ENCODE results near the gene GGNBP2. TPM values are rescaled to one million over a fixed set of nuclear protein-coding genes. Genes with fewer than 3 reads are reported as not detected.

The GGNBP2 gene
- polyA plus RNA-seq, 3 donors: 22.3 to 89.5 (median 31.5) TPM

DNA sequence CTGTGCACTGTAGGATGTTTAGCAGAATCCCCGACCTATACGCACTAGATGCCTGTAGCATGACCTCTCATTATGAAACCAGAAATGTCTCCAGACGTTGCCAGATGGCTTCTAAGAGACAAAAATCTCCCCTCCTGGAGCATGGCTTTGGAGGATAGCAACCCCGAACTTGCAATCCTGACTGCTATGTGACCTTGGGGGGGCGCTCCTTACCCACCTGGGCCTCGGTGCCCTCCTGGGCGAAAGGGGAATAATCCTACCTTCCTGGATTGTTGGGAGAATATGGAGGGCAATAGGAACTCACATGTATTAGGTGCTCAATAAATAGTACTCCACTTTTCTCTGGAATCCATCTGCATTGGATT lies 64.8 kb downstream of the GGNBP2 start:
- DNase-seq: no peak
- peak overlapping the region in 1 of 7 donors; percentile 56 for H3K27ac Mint-ChIP-seq
- Histone ChIP-seq H3K4me1 (ENCODE audit: control insufficient read depth in 1 of 2, insufficient read depth in 2 of 2, low read length in 2 of 2) (peaks cover 10 to 14% of the 10 kb centered on the region in 2 donors), H4K20me1 (ENCODE audit: insufficient read depth, low read length) (no peaks in the 10 kb centered on the region), H3K36me3 (replicated peaks in 1 of 2; ENCODE audit: control insufficient read depth in 1 of 2, insufficient read depth in 2 of 2, low read length in 2 of 2) (peaks cover 0 to 5% of the 10 kb centered on the region in 2 donors), H3K27me3 (ENCODE audit: control insufficient read depth in 2 of 2, insufficient read depth in 2 of 2, low read length in 2 of 2) (no peaks in the 10 kb centered on the region), H3K4me3 (replicated peaks in 1 of 3; ENCODE audit: low read depth in 2 of 3, low read length in 3 of 3) (no peak overlapping the region), H2AFZ (ENCODE audit: insufficient read depth, low read depth, low read length, poor library complexity, severe bottlenecking) (no peak overlapping the region), H3K9me3 (replicated peaks in 1 of 2; ENCODE audit: control insufficient read depth in 1 of 2, insufficient read depth in 1 of 2, low read length in 2 of 2) (no peaks in the 10 kb centered on the region), H3K27ac (ENCODE audit: low read depth in 1 of 2, low read length in 2 of 2) (no peak overlapping the region), H3K9ac (ENCODE audit: insufficient read depth, low read length, poor library complexity, severe bottlenecking) (no peak overlapping the region), H3K4me2 (replicated peaks; ENCODE audit: extremely low read depth, low read length, poor library complexity, severe bottlenecking) (peak overlapping the region; percentile 1), H3K79me2 (ENCODE audit: insufficient read depth, low read length) (no peaks in the 10 kb centered on the region)
- H3K27me3 Mint-ChIP-seq (ENCODE audit: low read depth in 3 of 3): peaks cover 0 to 2% (median 0%) of the 10 kb centered on the region in 3 donors
- TF ChIP-seq, protein P1, sequence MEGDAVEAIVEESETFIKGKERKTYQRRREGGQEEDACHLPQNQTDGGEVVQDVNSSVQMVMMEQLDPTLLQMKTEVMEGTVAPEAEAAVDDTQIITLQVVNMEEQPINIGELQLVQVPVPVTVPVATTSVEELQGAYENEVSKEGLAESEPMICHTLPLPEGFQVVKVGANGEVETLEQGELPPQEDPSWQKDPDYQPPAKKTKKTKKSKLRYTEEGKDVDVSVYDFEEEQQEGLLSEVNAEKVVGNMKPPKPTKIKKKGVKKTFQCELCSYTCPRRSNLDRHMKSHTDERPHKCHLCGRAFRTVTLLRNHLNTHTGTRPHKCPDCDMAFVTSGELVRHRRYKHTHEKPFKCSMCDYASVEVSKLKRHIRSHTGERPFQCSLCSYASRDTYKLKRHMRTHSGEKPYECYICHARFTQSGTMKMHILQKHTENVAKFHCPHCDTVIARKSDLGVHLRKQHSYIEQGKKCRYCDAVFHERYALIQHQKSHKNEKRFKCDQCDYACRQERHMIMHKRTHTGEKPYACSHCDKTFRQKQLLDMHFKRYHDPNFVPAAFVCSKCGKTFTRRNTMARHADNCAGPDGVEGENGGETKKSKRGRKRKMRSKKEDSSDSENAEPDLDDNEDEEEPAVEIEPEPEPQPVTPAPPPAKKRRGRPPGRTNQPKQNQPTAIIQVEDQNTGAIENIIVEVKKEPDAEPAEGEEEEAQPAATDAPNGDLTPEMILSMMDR (IDR thresholded peaks at IDR 0.05): no peak
- intact Hi-C loops (cut with micrococcal nuclease): loop anchor here in 1 of 2 donors (10.0 kb wide), 1 partner anchor 335 kb away; the partner anchor contains the start of gene AATF
- peak overlapping the region in 1 of 2 donors; percentile 5 for H3K4me3 Mint-ChIP-seq
- peaks cover 0 to 1% (median 0%) of the 10 kb centered on the region in 7 donors for H3K9me3 Mint-ChIP-seq
- H3K36me3 Mint-ChIP-seq: peaks cover 10 to 14% of the 10 kb centered on the region in 2 donors
- WGBS (ENCODE audit: insufficient coverage): 80% methylated on average over 1 of the region's 7 CpGs
- H3K4me1 Mint-ChIP-seq: peaks cover 26% of the 10 kb centered on the region

DNA sequence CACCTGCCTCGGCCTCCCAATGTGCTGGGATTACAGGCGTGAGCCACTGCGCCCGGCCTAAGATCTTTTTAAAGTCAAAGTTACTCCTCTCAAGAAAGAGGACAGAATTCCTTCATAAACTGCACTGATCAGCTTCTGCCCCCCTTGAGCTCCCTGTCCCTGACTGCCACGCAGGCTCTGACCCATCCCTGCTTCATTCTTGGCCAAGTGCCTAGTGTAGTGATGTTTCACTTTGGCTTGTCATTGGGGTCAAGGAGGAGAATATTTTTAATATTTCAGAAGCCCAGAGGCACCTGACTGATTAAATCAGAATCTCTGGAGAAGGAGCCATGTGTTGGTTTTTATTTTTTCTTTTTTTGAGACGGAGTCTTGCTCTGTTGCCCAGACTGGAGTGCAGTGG lies 65.8 kb downstream of the GGNBP2 start:
- Histone ChIP-seq H4K20me1 (ENCODE audit: insufficient read depth, low read length) (no peaks in the 10 kb centered on the region), H3K4me2 (replicated peaks; ENCODE audit: extremely low read depth, low read length, poor library complexity, severe bottlenecking) (no peak overlapping the region), H2AFZ (ENCODE audit: insufficient read depth, low read depth, low read length, poor library complexity, severe bottlenecking) (no peak overlapping the region), H3K27ac (ENCODE audit: low read depth in 1 of 2, low read length in 2 of 2) (no peak overlapping the region), H3K4me3 (replicated peaks in 1 of 3; ENCODE audit: low read depth in 2 of 3, low read length in 3 of 3) (no peak overlapping the region), H3K79me2 (ENCODE audit: insufficient read depth, low read length) (no peaks in the 10 kb centered on the region), H3K9ac (ENCODE audit: insufficient read depth, low read length, poor library complexity, severe bottlenecking) (no peak overlapping the region), H3K36me3 (replicated peaks in 1 of 2; ENCODE audit: control insufficient read depth in 1 of 2, insufficient read depth in 2 of 2, low read length in 2 of 2) (peaks cover 0 to 5% of the 10 kb centered on the region in 2 donors), H3K4me1 (ENCODE audit: control insufficient read depth in 1 of 2, insufficient read depth in 2 of 2, low read length in 2 of 2) (peaks cover 10 to 14% of the 10 kb centered on the region in 2 donors), H3K9me3 (replicated peaks in 1 of 2; ENCODE audit: control insufficient read depth in 1 of 2, insufficient read depth in 1 of 2, low read length in 2 of 2) (no peaks in the 10 kb centered on the region), H3K27me3 (ENCODE audit: control insufficient read depth in 2 of 2, insufficient read depth in 2 of 2, low read length in 2 of 2) (no peaks in the 10 kb centered on the region)
- peaks cover 0 to 5% (median 0%) of the 10 kb centered on the region in 3 donors for H3K27me3 Mint-ChIP-seq (ENCODE audit: low read depth in 3 of 3)
- no peak overlapping the region for H3K4me3 Mint-ChIP-seq
- no CpG with 5 or more reads among the region's 6 CpGs for WGBS (ENCODE audit: insufficient coverage)
- peaks cover 0 to 1% (median 0%) of the 10 kb centered on the region in 7 donors for H3K9me3 Mint-ChIP-seq
- TF ChIP-seq, protein P1 (IDR thresholded peaks at IDR 0.05): no peak
- intact Hi-C loops (cut with micrococcal nuclease): no loop called here
- no peak for DNase-seq
- peaks cover 21% of the 10 kb centered on the region for H3K4me1 Mint-ChIP-seq
- no peak overlapping the region for H3K27ac Mint-ChIP-seq
- peaks cover 8 to 11% of the 10 kb centered on the region in 2 donors for H3K36me3 Mint-ChIP-seq

Data from CD14-positive monocyte (primary cell).